HUES6 (cell line): ENCODE results near the gene DMPK.
A peak's percentile ranks its signal among the peaks of the same experiment; 100 is the strongest.
"Not testable (repeated sequence)": the region's sequence is repeated elsewhere in the genome, so short reads cannot be mapped to it uniquely, and the experiment has no call there.

ENCODE experiments used
- H3K27ac ChIP-seq: 2 replicates; pipeline ENCODE4 v1.7.0; 2013; ENCODE audit warnings: low read depth, mild to moderate bottlenecking, low read length, inconsistent platforms
- H3K27me3 ChIP-seq: 2 replicates; pipeline ENCODE4 v1.6.1; 2013; ENCODE audit warnings: low read length; ENCODE audit not compliant: control insufficient read depth, insufficient read depth
- H3K36me3 ChIP-seq: 2 replicates; pipeline ENCODE4 v1.6.1; 2013; ENCODE audit warnings: low read length; ENCODE audit not compliant: control insufficient read depth, insufficient read depth
- H3K4me1 ChIP-seq: 2 replicates; pipeline ENCODE4 v1.6.1; 2013; ENCODE audit warnings: low read length; ENCODE audit not compliant: control insufficient read depth, insufficient read depth
- H3K4me3 ChIP-seq: 2 replicates; pipeline ENCODE4 v1.5.1; 2013; ENCODE audit warnings: low read depth, low read length
- H3K9ac ChIP-seq: one replicate; pipeline ENCODE4 v1.6.1; 2013; ENCODE audit warnings: mild to moderate bottlenecking, low read length
- H3K9me3 ChIP-seq: 2 replicates; pipeline ENCODE4 v1.6.1; 2013; ENCODE audit warnings: low read depth, low read length; ENCODE audit not compliant: control insufficient read depth, insufficient read depth

DMPK gene

GRCh38 chr19:45814166-45814780 is 32.0 kb upstream of the DMPK start:
- peaks cover 35% of the 10 kb centered on the region for H3K4me1 ChIP-seq
- peak overlapping the region; percentile 84 for H3K4me3 ChIP-seq
- H3K27me3 ChIP-seq = no peaks in the 10 kb centered on the region
- peak overlapping the region; percentile 63 for H3K9ac ChIP-seq
- H3K9me3 ChIP-seq = no peaks in the 10 kb centered on the region
- no peak overlapping the region for H3K27ac ChIP-seq
- peaks cover 2% of the 10 kb centered on the region; the same call in 1 of the 2 replicates for H3K36me3 ChIP-seq

- H3K27me3 ChIP-seq = no peaks in the 10 kb centered on the region
- no peak overlapping the region for H3K9ac ChIP-seq
- no peaks in the 10 kb centered on the region for H3K9me3 ChIP-seq
- H3K36me3 ChIP-seq = no peaks in the 10 kb centered on the region
- H3K4me3 ChIP-seq = no peak overlapping the region
- H3K27ac ChIP-seq = no peak overlapping the region
- H3K4me1 ChIP-seq = peaks cover 21% of the 10 kb centered on the region; the same call in 1 of the 2 replicates
Measured at GRCh38 chr19:45812297-45812696, 30.0 kb upstream of the DMPK start.

GRCh38 chr19:45809643-45810159 is 27.4 kb upstream of the DMPK start:
- Histone ChIP-seq H3K4me1 (peaks cover 11% of the 10 kb centered on the region; the same call in 1 of the 2 replicates), H3K9me3 (no peaks in the 10 kb centered on the region), H3K4me3 (no peak overlapping the region), H3K27me3 (peaks cover 4% of the 10 kb centered on the region; the same call in 1 of the 2 replicates), H3K9ac (no peak overlapping the region), H3K36me3 (no peaks in the 10 kb centered on the region), H3K27ac (no peak overlapping the region)

- Histone ChIP-seq H3K27me3 (peaks cover 6% of the 10 kb centered on the region; the same call in 1 of the 2 replicates), H3K4me3 (no peak overlapping the region), H3K4me1 (peaks cover 14% of the 10 kb centered on the region; the same call in 1 of the 2 replicates), H3K9ac (no peak overlapping the region), H3K27ac (no peak overlapping the region), H3K9me3 (no peaks in the 10 kb centered on the region), H3K36me3 (no peaks in the 10 kb centered on the region)
Measured at GRCh38 chr19:45805719-45806118, 23.4 kb upstream of the DMPK start.

- Histone ChIP-seq H3K9me3 (no peaks in the 10 kb centered on the region), H3K36me3 (no peaks in the 10 kb centered on the region), H3K4me3 (no peak overlapping the region), H3K27ac (no peak overlapping the region), H3K9ac (no peak overlapping the region), H3K4me1 (peaks cover 11% of the 10 kb centered on the region; the same call in 1 of the 2 replicates), H3K27me3 (peaks cover 6% of the 10 kb centered on the region; the same call in 1 of the 2 replicates)
Measured at GRCh38 chr19:45804959-45805230, 22.6 kb upstream of the DMPK start.

- peaks cover 6% of the 10 kb centered on the region; the same call in 1 of the 2 replicates for H3K4me1 ChIP-seq
- H3K36me3 ChIP-seq = no peaks in the 10 kb centered on the region
- no peaks in the 10 kb centered on the region for H3K9me3 ChIP-seq
- H3K27ac ChIP-seq = no peak overlapping the region
- H3K4me3 ChIP-seq = no peak overlapping the region
- no peak overlapping the region for H3K9ac ChIP-seq
- H3K27me3 ChIP-seq = peaks cover 6% of the 10 kb centered on the region; the same call in 1 of the 2 replicates
Measured at GRCh38 chr19:45804140-45804958, 22.1 kb upstream of the DMPK start.

- Histone ChIP-seq H3K9ac (no peak overlapping the region), H3K27me3 (peaks cover 6% of the 10 kb centered on the region), H3K9me3 (no peaks in the 10 kb centered on the region), H3K27ac (no peak overlapping the region), H3K36me3 (no peaks in the 10 kb centered on the region), H3K4me3 (no peak overlapping the region), H3K4me1 (peaks cover 5% of the 10 kb centered on the region; the same call in 1 of the 2 replicates)
Measured at GRCh38 chr19:45801603-45802175, 19.4 kb upstream of the DMPK start.

- Histone ChIP-seq H3K9ac (no peak overlapping the region), H3K27ac (no peak overlapping the region), H3K9me3 (no peaks in the 10 kb centered on the region), H3K36me3 (no peaks in the 10 kb centered on the region), H3K27me3 (peaks cover 4% of the 10 kb centered on the region), H3K4me3 (no peak overlapping the region), H3K4me1 (peaks cover 5% of the 10 kb centered on the region; the same call in 1 of the 2 replicates)
Measured at GRCh38 chr19:45800070-45800553, 17.8 kb upstream of the DMPK start.

GRCh38 chr19:45799541-45799940 is 17.3 kb upstream of the DMPK start:
- not testable (repeated sequence) for H3K27me3 ChIP-seq, H3K27ac ChIP-seq, H3K9ac ChIP-seq, H3K4me1 ChIP-seq, H3K4me3 ChIP-seq, H3K9me3 ChIP-seq, H3K36me3 ChIP-seq

- H3K27me3 ChIP-seq = no peaks in the 10 kb centered on the region; the same call in 1 of the 2 replicates
- peaks cover 5% of the 10 kb centered on the region; the same call in 1 of the 2 replicates for H3K4me1 ChIP-seq
- H3K4me3 ChIP-seq = no peak overlapping the region
- no peaks in the 10 kb centered on the region for H3K36me3 ChIP-seq
- H3K9me3 ChIP-seq = no peaks in the 10 kb centered on the region
- H3K27ac ChIP-seq = no peak overlapping the region
- H3K9ac ChIP-seq = no peak overlapping the region
Measured at GRCh38 chr19:45798995-45799517, 16.8 kb upstream of the DMPK start.
